ENCODE data around the gene WDR46.
"Not testable (repeated sequence)": the region's sequence is repeated elsewhere in the genome, so short reads cannot be mapped to it uniquely, and the experiment has no call there.

The WDR46 gene

DNA sequence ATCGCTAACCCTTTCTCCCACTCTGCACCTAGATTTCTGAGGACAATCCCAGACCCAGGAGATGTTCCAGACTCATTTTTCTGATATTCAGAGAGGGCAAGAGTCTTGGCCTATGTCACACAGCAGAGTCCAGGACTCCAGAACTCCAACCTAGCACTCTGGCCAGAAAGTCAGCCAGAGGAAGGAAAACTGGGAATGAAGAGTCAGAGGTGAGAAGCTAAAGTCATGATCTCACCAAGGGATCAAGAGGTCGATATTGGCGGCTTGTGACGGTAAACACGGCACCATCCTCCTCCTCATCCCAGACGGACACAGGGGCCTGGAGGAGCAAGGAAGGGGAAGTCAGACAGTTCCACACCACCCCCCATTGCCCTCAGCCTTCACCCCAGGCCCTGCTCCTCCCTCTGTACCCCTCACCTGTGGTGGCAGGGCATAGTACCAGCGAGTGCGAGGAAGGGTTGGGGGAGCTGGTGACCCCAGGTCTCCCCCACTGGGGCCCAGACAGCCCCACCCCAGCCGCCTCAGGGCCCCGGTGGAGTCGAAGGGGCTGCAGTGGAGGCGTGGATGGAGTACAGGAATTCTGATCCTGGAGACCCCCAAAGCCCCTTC lies 7.9 kb upstream of the WDR46 start:
- FAIRE-seq (no peak), DNase-seq (ENCODE audit: insufficient read length) (no peak)
- TF ChIP-seq POLR2AphosphoS5 (IDR thresholded peaks at IDR 0.05; ENCODE audit: low read depth, low read length) (no peak), TAF1 (IDR thresholded peaks at IDR 0.05; ENCODE audit: borderline replicate concordance, low read depth, low read length) (no peak), POLR2A (IDR thresholded peaks at IDR 0.05; ENCODE audit: low read depth, low read length) (no peak)

- TF ChIP-seq TAF1 (IDR thresholded peaks at IDR 0.05; ENCODE audit: borderline replicate concordance, low read depth, low read length): no peak
- no peak for TF ChIP-seq POLR2AphosphoS5 (IDR thresholded peaks at IDR 0.05; ENCODE audit: low read depth, low read length)
- no peak for TF ChIP-seq POLR2A (IDR thresholded peaks at IDR 0.05; ENCODE audit: low read depth, low read length)
- FAIRE-seq (no peak), DNase-seq (ENCODE audit: insufficient read length) (no peak)
Measured at GRCh38 chr6:33295621-33296369, 6.8 kb upstream of the WDR46 start.

DNA sequence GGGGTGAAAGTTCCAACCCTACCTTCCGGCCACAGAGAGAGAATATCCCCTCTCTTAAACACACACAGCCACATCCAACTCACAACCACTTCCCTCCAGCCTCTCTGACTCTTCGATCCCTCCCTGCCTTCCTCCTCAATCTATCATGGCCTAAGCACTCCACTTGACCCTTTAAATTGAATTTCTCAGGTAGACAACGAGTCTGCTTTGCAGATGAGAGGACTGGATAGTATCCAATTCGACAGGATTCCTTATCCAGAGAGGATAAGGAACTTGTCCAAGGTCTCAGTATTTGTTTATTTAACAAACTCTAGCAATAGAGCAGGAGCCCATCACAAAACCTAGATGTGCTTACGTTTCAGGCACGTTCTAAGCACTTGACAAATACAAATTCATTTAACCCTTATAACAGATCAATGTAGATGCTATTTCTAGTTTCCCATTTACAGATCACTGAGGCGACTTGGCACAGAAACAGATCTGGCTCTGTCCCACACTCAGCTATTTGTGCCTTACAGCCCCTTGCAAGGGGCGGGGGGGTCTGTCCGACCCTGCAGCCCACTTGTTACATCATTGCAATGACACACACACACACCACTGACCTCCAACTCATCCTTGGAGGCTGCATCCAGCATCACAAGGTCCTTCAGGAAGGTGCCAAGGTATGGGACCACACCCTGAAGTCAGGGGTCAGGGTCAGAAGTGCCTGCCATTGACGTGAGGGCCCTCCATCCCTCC lies 5.2 kb upstream of the WDR46 start:
- no peak for TF ChIP-seq TAF1 (IDR thresholded peaks at IDR 0.05; ENCODE audit: borderline replicate concordance, low read depth, low read length)
- no peak for TF ChIP-seq POLR2AphosphoS5 (IDR thresholded peaks at IDR 0.05; ENCODE audit: low read depth, low read length)
- no peak for TF ChIP-seq POLR2A (IDR thresholded peaks at IDR 0.05; ENCODE audit: low read depth, low read length)
- FAIRE-seq: no peak
- DNase-seq (ENCODE audit: insufficient read length): no peak

DNA sequence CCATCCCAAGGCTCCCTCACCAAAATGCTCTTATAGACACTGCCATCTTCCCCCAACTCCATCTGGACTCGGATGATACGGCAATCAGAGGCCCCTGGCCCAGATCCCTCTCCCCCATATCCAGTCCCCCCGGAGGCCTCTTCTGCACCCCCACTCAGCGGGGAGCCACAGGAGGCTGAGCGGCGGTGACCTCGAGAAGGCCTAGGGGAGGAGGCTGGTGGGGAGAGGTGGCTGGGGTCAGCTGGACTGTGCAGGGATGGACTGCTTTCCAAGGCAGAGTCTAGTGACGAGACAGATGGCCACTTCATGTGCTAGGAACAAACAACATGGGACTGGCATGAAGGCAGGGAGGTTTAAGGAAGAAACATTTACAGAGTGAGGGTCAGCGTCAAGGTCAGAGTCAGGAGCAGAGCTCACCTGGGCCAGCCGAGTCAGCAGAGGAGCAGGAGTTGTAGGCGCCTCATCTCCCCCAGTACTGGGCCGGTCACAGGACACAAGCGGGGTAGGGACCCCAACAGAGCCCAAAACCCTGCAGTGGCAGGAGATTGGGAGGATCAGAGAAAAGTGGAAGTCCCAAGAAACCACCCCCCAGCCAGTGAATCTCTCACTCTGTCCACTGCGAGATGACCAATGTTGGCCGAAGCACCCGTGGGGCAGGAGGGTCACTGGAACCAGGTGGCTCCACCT lies 4.1 kb upstream of the WDR46 start:
- FAIRE-seq: no peak
- no peak for DNase-seq (ENCODE audit: insufficient read length)
- TF ChIP-seq TAF1 (IDR thresholded peaks at IDR 0.05; ENCODE audit: borderline replicate concordance, low read depth, low read length): no peak
- TF ChIP-seq POLR2AphosphoS5 (IDR thresholded peaks at IDR 0.05; ENCODE audit: low read depth, low read length): no peak
- no peak for TF ChIP-seq POLR2A (IDR thresholded peaks at IDR 0.05; ENCODE audit: low read depth, low read length)

- FAIRE-seq (no peak), DNase-seq (ENCODE audit: insufficient read length) (no peak)
- TF ChIP-seq TAF1 (IDR thresholded peaks at IDR 0.05; ENCODE audit: borderline replicate concordance, low read depth, low read length) (no peak), POLR2AphosphoS5 (IDR thresholded peaks at IDR 0.05; ENCODE audit: low read depth, low read length) (no peak), POLR2A (IDR thresholded peaks at IDR 0.05; ENCODE audit: low read depth, low read length) (no peak)
Measured at GRCh38 chr6:33290459-33290858, 1.4 kb upstream of the WDR46 start.

DNA sequence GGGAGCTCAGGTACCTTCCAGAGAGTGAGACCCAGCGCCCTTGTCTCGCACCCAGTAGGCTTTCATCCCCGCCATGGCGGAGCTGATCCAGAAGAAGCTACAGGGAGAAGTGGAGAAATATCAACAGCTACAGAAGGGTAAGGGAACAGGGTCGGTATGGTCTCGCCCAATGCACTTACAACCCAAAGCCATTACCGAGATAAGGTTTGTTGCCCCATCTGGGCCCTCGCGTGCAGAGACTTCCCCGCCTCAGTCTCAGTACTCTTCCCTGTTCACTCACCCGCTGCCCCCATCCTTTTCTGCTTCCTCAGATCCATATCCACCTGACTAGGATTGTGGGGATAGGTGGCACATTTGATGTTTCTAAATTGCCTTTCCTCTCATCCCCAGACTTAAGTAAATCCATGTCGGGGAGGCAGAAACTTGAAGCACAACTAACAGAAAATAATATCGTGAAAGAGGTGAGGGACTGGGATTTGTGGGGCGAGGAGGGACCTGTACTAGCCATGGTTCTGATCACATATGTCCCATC lies 811 bp upstream of the WDR46 start:
- DNase-seq (ENCODE audit: insufficient read length) (no peak), FAIRE-seq (peak; percentile 42)
- TF ChIP-seq POLR2AphosphoS5 (IDR thresholded peaks at IDR 0.05; ENCODE audit: low read depth, low read length): no peak

GRCh38 chr6:33288141-33288920 lies 708 bp downstream of the WDR46 start:
- no peak for TF ChIP-seq TAF1 (IDR thresholded peaks at IDR 0.05; ENCODE audit: borderline replicate concordance, low read depth, low read length)
- TF ChIP-seq POLR2A (IDR thresholded peaks at IDR 0.05; ENCODE audit: low read depth, low read length): no peak
- no peak for TF ChIP-seq POLR2AphosphoS5 (IDR thresholded peaks at IDR 0.05; ENCODE audit: low read depth, low read length)
- FAIRE-seq (no peak), DNase-seq (ENCODE audit: insufficient read length) (no peak)

DNA sequence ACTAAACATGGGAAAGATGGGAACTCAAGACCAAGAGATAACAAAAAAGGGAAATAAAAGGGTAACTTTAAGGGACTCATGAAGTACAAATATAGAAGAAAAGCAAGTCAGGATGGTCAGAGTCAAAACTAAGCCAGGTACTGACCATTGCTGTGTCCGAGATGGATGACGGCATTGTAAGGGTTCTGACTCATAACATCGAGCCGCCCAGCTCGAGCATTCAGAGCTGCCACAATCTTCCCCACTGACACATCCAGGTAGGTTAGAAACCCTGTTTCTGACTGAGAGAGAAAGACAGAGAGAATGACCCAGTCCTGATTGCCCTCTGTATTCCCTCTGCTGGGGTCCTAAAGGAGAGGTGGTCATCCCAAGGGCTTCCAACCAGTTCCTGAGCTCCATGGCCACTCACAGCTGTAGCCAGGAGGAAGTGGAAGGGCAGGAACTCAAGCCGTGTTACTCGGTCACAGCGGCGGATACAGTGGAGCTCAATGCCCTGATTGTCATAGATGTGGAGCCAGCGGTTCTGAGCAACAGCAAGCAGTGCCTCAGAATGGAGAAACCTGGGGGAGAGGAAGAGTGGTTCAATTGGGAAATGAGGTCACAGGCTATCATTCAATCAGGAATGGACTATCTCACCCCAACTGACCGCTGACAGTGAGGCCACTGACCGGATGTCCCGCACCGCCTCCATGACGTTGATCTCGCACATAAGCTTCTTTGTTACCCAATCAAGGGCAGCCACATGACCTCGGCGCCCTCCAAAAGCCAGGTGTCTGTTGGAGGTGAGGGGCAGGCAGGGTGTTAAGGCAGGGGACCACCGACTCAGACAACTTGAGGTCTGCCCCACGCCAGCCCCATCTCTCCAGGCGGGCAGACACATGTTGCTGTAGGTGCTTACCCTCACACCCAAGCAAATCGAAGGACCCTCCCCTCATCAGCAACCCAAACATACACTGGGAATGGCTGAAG lies 1.8 kb downstream of the WDR46 start:
- TF ChIP-seq POLR2A (IDR thresholded peaks at IDR 0.05; ENCODE audit: low read depth, low read length) (no peak), POLR2AphosphoS5 (IDR thresholded peaks at IDR 0.05; ENCODE audit: low read depth, low read length) (no peak), TAF1 (IDR thresholded peaks at IDR 0.05; ENCODE audit: borderline replicate concordance, low read depth, low read length) (no peak)
- DNase-seq (ENCODE audit: insufficient read length): no peak
- FAIRE-seq: no peak

DNA sequence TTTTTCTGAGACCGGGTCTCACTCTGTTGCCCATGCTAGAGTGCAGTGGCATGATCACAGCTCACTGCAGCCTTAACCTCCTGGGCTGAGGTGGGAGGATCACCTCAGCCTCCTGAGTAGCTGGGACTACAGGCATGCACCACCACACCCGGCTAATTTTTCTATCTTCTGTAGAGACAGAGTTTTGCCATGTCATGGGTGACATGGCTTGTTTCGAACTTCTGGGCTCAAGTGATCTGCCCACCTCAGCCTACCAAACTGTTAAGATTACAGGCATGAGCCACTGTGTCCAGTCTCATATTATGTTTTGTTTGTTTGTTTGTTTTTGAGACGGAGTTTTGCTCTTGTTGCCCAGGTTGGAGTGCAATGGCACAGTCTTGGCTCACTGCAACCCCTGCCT lies 3.8 kb downstream of the WDR46 start:
- DNase-seq (ENCODE audit: insufficient read length); FAIRE-seq: not testable (repeated sequence)

GRCh38 chr6:33280539-33280938 lies 8.5 kb downstream of the WDR46 start:
- TF ChIP-seq TAF1 (IDR thresholded peaks at IDR 0.05; ENCODE audit: borderline replicate concordance, low read depth, low read length) (no peak), POLR2A (IDR thresholded peaks at IDR 0.05; ENCODE audit: low read depth, low read length) (no peak), POLR2AphosphoS5 (IDR thresholded peaks at IDR 0.05; ENCODE audit: low read depth, low read length) (no peak)
- FAIRE-seq: no peak
- DNase-seq (ENCODE audit: insufficient read length): no peak
